Effector memory CD8-positive, alpha-beta T cell (primary cell): ENCODE results near the gene PPP2R5C.

ENCODE experiments used
- ATAC-seq: fragments of 150-1000 bp; cut with Tn5 transposase; replicated peaks from 2 replicates; pipeline ENCODE4 v1.10.0; 2021; ENCODE audit warnings: mild to moderate bottlenecking, moderate library complexity
- DNase-seq, 3 experiments: peaks; one replicate each; pipeline ENCODE4 v3.0.0; 2021
- H3K27ac Mint-ChIP-seq, 2 donors: one replicate each; pipeline ENCODE4 v1.8.0; 2022; ENCODE audit warnings: mild to moderate bottlenecking in 2 of 2, mixed read lengths in 2 of 2, moderate library complexity in 2 of 2
- H3K27me3 Mint-ChIP-seq, 2 donors: one replicate each; pipeline ENCODE4 v1.8.0; 2022; ENCODE audit warnings: mixed read lengths in 2 of 2
- H3K36me3 Mint-ChIP-seq: one replicate; pipeline ENCODE4 v1.8.0; 2022; ENCODE audit warnings: mild to moderate bottlenecking, moderate library complexity, mixed read lengths; ENCODE audit not compliant: insufficient read depth
- H3K4me1 Mint-ChIP-seq, 2 donors: one replicate each; pipeline ENCODE4 v1.8.0; 2022; ENCODE audit warnings: low read depth in 2 of 2, mixed read lengths in 2 of 2
- H3K4me3 Mint-ChIP-seq, 2 donors: one replicate each; pipeline ENCODE4 v1.8.0; 2022; ENCODE audit warnings: mild to moderate bottlenecking in 2 of 2, mixed read lengths in 2 of 2, moderate library complexity in 2 of 2
- H3K9me3 Mint-ChIP-seq, 2 donors: one replicate each; pipeline ENCODE4 v1.8.0; 2022; ENCODE audit warnings: mixed read lengths in 2 of 2

Gene PPP2R5C

DNA sequence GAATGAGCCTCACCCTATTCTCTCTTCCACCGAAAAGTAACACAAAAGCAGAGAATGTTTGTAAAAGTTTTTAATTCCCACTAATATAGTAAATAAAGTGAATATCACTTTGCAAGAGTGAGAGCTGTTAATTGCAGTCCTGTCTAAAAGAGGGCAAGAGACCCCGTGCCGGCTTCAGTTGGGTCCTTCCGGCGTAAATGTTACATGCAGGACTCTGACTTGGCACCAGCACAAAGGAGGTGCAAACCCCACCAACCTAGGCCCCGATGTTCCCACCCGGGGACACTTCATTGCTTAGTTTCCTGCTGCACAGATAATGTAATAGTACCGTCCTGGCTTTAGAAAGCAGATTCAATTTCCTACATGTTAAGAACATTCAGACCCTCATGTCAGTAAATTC, 136.9 kb downstream of the PPP2R5C start:
- ATAC-seq, result no peak
- Mint-ChIP-seq H3K4me3 (no peak overlapping the region), H3K4me1 (peaks cover 0 to 3% of the 10 kb centered on the region in 2 donors), H3K9me3 (no peaks in the 10 kb centered on the region), H3K27ac (peak overlapping the region in 1 of 2 donors; percentile 20), H3K27me3 (no peaks in the 10 kb centered on the region), H3K36me3 (peaks cover 100% of the 10 kb centered on the region)
- DNase-seq, result no peak

DNA sequence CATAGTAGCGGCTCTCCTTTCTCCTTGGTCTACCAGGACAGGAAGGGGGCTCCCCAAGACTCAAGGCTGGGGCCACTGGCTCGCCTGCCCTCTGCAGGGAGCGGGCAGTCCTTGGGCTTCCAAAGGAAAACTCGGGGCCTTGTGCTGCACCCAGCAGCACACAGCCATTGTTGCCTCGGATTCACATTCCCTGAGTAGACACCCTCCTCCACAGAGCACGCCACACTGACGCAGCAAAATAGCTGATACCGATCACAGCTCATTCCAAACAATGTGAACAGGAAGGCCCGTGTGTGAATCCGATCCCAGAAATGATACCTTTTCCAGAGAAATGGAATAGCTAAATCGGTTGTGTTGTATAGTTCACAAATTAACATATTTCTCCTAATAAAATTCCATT, 137.8 kb downstream of the PPP2R5C start:
- no peak for ATAC-seq
- no peak overlapping the region for H3K27ac Mint-ChIP-seq
- no peak overlapping the region for H3K4me3 Mint-ChIP-seq
- no peak for DNase-seq
- no peaks in the 10 kb centered on the region for H3K27me3 Mint-ChIP-seq
- peaks cover 100% of the 10 kb centered on the region for H3K36me3 Mint-ChIP-seq
- no peaks in the 10 kb centered on the region for H3K9me3 Mint-ChIP-seq
- peaks cover 0 to 3% of the 10 kb centered on the region in 2 donors for H3K4me1 Mint-ChIP-seq

DNA sequence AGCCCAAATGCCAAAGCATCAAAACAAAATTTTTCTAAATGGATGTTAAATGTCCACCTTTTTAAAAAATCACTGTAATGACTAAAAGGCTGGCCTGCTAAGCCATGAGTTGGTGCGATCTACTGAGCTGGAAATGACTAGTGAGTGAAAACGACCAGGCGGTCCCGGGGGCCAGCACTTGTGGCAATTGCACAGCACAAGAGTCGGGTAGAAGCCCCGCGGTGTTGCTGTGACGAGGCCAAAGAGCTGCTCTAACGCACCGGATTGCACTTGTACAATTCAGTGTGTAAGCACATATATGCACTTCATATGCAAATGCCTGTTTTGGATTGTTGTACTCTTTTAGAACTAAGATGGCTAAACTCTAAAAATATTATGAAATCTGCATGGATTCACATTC, 138.7 kb downstream of the PPP2R5C start:
- no peak for ATAC-seq
- peaks cover 3% of the 10 kb centered on the region in 2 donors for H3K4me1 Mint-ChIP-seq
- no peaks in the 10 kb centered on the region for H3K27me3 Mint-ChIP-seq
- no peak overlapping the region for H3K27ac Mint-ChIP-seq
- no peak for DNase-seq
- H3K36me3 Mint-ChIP-seq, result peaks cover 100% of the 10 kb centered on the region
- H3K4me3 Mint-ChIP-seq, result no peak overlapping the region
- H3K9me3 Mint-ChIP-seq, result no peaks in the 10 kb centered on the region

DNA sequence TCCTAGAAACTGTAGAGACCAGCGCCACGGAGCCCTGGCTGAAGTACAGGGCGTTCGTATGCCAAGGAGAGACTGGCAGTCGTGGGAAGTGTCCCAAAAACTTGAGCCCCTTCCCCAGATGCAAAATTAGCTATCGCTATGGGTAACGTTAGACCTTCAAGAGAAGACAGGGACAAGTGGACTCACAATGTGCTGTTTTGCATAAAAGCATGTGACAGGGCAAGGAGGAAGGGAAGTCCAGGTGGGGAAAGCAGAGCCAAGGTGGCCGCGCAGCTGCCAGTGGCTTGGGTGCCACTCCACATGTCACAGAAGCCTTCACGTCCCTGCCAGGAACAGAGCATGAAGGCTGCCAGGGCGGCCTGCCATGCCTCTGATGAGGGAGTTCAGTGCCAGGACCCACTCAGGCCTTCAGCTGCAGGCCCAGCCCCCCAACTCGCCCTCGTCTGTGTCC, 141.6 kb downstream of the PPP2R5C start:
- Mint-ChIP-seq H3K27ac (peak overlapping the region in 1 of 2 donors; percentile 81), H3K4me3 (no peak overlapping the region), H3K36me3 (peaks cover 100% of the 10 kb centered on the region), H3K4me1 (peaks cover 3 to 6% of the 10 kb centered on the region in 2 donors), H3K9me3 (no peaks in the 10 kb centered on the region), H3K27me3 (no peaks in the 10 kb centered on the region)
- DNase-seq, result no peak
- no peak for ATAC-seq

DNA sequence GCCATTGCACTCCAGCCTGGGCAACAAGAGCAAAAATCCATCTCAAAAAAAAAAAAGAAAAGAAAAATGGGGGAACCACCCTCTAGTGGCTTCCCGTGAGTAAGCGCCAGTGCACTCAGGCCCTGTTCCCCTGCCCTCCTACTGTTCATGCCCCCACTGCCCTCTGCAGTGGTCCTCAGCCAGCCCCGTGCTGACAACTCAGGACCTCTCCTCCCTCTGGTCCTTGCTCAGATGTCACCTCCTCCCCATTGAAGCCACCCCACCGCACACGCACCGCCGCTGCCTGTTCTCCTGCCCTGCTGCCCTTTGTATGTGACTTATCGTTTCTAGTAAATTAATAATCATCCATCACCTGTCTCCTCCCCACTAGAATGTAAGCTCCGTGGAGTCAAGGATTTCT, 144.1 kb downstream of the PPP2R5C start:
- ATAC-seq, result no peak
- Mint-ChIP-seq H3K36me3 (peaks cover 100% of the 10 kb centered on the region), H3K9me3 (no peaks in the 10 kb centered on the region), H3K27me3 (no peaks in the 10 kb centered on the region), H3K4me1 (peaks cover 3 to 6% of the 10 kb centered on the region in 2 donors), H3K27ac (peak overlapping the region in 1 of 2 donors; percentile 82), H3K4me3 (no peak overlapping the region)
- DNase-seq, result no peak

DNA sequence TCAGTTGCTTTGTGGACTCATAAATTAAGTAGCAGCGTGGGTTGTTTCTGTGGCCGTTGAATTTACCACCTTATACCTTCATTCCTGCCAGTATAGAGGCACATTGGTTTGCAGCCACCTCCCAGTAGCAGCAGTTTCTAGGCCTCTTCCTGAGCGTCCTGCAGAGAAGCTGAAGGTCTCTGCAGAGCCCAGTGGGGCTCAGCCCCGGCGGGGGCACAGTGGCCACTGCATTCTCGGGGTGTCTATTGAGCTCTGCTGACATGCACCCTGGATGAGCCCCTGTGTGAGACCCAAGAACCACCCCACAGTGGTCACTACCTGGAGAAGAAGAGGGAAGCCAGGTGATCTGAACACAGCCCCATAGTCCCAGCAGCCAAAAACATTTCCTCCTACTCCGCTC, 145.1 kb downstream of the PPP2R5C start:
- Mint-ChIP-seq H3K27ac (peak overlapping the region in 1 of 2 donors; percentile 84), H3K4me3 (no peak overlapping the region), H3K27me3 (no peaks in the 10 kb centered on the region), H3K9me3 (no peaks in the 10 kb centered on the region), H3K4me1 (peaks cover 3 to 6% of the 10 kb centered on the region in 2 donors), H3K36me3 (peaks cover 100% of the 10 kb centered on the region)
- ATAC-seq (no peak), DNase-seq (no peak)

DNA sequence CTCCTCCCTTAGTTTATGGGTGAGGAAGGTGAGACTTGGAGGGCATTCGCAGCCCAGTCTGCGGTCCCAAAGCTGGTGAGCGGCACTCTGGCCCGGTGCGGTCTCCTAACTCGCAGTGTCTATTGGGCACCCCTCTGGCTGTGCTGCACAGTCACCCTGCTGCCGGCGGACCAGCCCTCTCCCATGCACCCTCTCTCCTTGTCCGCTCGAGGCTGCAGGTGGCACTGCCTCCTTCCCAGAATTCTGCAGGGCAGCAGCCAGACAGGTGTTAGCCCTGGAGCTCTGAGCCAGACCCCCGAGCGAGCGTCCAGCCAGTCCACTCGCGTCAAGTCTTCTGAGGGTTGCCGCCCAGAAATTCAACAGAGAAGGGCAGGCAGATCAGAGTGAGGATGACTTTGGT, 146.1 kb downstream of the PPP2R5C start:
- Mint-ChIP-seq H3K9me3 (no peaks in the 10 kb centered on the region), H3K4me3 (no peak overlapping the region), H3K27ac (peak overlapping the region in 1 of 2 donors; percentile 84), H3K27me3 (no peaks in the 10 kb centered on the region), H3K36me3 (peaks cover 100% of the 10 kb centered on the region), H3K4me1 (peaks cover 3 to 6% of the 10 kb centered on the region in 2 donors)
- DNase-seq, result no peak
- ATAC-seq, result no peak

DNA sequence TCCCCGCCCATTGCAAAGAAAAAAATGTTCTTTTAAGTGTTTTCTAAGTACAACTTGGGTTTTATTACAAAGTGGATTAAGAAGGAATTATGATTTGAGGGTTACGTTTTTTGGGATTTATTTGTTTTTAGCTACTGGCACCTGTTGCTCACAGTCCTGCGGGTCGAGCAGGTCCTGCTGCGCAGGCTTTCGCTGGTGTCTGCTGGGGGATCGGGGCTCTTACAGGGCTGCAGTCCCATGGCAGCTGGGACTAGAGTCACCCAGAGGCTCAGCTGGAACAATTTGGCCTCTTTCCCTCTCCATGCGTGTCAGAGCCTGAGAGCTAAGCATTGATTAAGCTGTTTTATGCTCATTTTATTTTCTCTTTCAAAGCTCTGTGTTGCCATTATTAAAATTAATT, 147.3 kb downstream of the PPP2R5C start:
- H3K27ac Mint-ChIP-seq, result peak overlapping the region in 1 of 2 donors; percentile 46
- H3K4me3 Mint-ChIP-seq, result no peak overlapping the region
- H3K36me3 Mint-ChIP-seq, result peaks cover 100% of the 10 kb centered on the region
- DNase-seq, result no peak
- no peaks in the 10 kb centered on the region for H3K9me3 Mint-ChIP-seq
- no peaks in the 10 kb centered on the region for H3K27me3 Mint-ChIP-seq
- ATAC-seq, result no peak
- peaks cover 3 to 6% of the 10 kb centered on the region in 2 donors for H3K4me1 Mint-ChIP-seq

DNA sequence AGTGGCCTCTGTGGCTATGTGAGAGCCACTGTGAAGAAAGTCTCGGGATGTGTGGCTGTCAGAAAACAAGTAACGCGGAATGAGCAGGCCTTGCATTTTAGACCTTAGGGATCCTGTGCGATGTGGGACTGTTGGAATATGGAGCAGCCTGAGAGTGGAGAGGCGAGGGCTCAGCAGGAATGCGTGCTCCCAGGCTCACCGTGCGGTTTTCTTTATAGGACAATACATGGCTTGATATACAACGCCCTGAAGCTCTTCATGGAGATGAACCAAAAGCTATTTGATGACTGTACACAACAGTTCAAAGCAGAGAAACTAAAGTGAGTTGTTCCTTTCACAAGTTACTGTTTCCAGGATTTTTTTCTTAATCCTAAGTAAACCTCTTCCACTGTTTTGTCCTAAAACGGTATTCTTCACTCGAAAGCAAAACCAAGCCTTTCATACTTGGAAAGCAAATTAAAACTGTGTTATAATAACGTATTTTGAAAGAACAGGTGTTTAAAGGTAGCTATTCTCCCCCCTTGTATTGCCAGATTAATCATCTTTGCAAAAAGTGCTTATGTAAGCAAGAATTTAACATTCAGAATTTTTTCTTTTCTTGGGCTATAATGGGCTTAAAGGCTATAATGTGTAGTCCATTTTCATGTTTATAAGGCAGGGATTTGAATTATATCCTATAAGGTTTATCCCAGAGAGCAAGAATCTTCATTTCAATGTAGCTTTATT, 148.0 kb downstream of the PPP2R5C start:
- ATAC-seq (no peak), DNase-seq (no peak)
- Mint-ChIP-seq H3K27ac (peak overlapping the region in 1 of 2 donors; percentile 46), H3K36me3 (peaks cover 100% of the 10 kb centered on the region), H3K4me3 (no peak overlapping the region), H3K4me1 (peaks cover 3 to 6% of the 10 kb centered on the region in 2 donors), H3K27me3 (no peaks in the 10 kb centered on the region), H3K9me3 (no peaks in the 10 kb centered on the region)

DNA sequence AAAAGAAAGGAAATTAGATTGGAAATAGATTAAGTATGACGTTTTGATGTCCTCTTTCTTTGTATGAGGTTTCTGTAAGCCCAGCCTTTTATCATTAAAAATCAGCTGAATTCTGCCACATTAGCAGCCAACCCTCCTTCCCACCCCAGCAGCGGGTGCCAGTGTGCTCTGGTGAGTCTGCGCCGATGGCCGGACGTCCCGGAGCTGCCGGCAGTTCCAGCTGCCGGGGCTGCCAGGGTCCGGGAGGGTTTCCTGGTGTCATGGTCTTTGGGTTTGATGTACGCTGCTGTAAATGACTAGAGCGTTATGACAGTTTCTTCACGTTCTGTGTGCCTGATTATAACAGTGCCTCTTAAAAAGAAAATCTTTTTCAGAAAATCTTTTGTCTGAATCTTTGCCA, 151.3 kb downstream of the PPP2R5C start:
- ATAC-seq (no peak), DNase-seq (no peak)
- Mint-ChIP-seq H3K27ac (peak overlapping the region in 1 of 2 donors; percentile 35), H3K4me3 (no peak overlapping the region), H3K36me3 (peaks cover 76% of the 10 kb centered on the region), H3K9me3 (no peaks in the 10 kb centered on the region), H3K27me3 (no peaks in the 10 kb centered on the region), H3K4me1 (peaks cover 6 to 7% of the 10 kb centered on the region in 2 donors)

DNA sequence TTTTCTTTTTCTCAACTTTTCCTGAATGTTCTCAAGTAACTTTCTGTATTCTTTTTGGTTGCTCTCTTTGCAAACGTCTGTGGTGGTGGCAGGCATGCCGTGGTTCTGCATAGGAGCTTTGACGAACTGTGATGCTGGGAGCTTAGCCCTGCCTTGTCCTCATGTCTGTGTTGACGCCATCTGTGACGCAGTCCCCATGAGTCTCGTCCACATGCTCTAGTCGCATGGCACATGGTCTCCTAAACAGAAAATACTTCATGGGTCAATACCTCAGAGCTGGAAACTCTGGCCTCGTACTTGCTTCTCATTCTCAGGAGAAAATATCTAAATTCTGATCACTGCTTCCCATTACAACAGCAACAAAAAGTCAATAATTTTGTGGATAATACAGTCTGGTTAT, 152.6 kb downstream of the PPP2R5C start:
- ATAC-seq (no peak), DNase-seq (no peak)
- Mint-ChIP-seq H3K27ac (no peak overlapping the region), H3K4me1 (peaks cover 6 to 7% of the 10 kb centered on the region in 2 donors), H3K27me3 (no peaks in the 10 kb centered on the region), H3K36me3 (peaks cover 67% of the 10 kb centered on the region), H3K4me3 (no peak overlapping the region), H3K9me3 (no peaks in the 10 kb centered on the region)

DNA sequence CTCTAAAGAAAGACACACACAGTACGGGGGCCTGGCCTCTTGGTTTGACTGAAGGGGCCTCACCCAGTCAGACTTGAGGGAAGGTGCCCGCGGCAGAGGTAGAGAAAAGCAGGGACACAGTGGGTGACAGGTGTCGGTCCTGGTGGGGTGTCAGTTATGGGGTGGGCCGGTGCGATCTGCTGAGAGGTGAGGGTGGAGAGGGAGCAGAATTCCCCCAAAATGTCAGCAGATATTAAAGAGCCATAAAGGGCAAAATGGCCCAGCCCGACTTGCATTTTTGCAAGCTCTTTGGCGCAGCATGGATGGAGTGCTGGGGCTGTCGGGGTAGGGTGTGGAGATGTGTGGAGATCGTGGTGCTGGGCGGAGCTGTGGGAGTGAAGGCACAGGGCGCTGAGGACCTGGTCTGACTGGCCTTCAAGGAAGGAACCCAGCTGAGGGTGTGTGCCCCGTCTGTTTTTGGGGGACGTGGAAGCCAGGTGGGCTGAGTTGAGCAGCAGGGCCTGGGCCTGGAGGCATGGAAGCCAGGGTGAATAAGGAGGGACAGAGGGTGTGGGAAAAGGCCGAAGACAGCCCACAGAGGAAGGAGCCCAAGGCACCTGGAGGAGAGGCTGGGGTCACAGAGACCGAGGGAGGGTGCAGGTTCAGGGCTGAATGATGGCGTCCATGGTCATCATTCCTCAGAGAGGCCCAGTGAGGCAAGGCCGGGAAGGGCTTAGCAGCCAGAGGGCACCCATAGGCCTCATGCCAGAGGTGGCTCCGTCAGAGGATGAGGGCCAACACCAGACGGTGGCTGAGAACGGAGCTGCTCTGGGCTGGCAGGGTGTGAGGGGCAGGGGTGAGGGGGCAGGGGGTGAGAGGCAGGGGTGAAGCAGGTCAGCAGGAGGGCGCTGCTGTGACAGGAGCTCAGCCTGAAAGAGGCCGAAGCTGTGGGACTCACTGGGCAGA, 154.6 kb downstream of the PPP2R5C start:
- no peak overlapping the region for H3K4me3 Mint-ChIP-seq
- no peaks in the 10 kb centered on the region for H3K9me3 Mint-ChIP-seq
- ATAC-seq, result no peak
- no peaks in the 10 kb centered on the region for H3K27me3 Mint-ChIP-seq
- DNase-seq, result no peak
- peaks cover 6 to 7% of the 10 kb centered on the region in 2 donors for H3K4me1 Mint-ChIP-seq
- peak overlapping the region; percentile 95 to 96 for H3K27ac Mint-ChIP-seq
- H3K36me3 Mint-ChIP-seq, result peaks cover 59% of the 10 kb centered on the region

DNA sequence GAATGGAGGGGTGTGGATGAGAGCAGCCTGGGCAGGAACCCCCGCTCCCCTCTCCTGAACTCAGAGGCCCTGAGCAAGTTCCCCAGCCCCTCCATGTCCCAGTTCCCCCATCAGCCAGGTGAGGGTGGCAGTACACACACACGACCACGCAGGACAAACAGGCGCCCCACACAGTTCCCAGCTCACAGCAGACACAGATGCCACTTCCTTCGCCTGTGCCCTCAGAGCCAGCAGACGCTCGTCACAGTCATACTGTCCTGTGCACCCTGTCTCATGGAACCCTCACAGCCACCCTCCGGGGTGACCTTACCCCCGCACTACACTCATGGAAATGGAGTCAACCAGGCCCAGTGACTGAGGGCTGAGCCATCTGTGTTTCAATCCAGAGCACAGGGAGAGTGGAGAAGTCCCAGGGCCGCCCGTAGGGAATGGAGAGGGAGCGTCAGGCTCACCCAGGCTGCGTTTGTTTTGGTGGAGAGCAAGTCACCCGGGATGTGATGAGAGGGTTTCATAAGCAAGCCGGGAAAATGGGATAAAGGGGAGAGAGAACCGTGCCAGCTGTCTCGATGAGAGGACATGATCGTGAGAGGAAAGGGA, 155.4 kb downstream of the PPP2R5C start:
- peak overlapping the region; percentile 87 to 95 for H3K27ac Mint-ChIP-seq
- H3K4me3 Mint-ChIP-seq, result no peak overlapping the region
- peaks cover 59% of the 10 kb centered on the region for H3K36me3 Mint-ChIP-seq
- no peaks in the 10 kb centered on the region for H3K9me3 Mint-ChIP-seq
- ATAC-seq (no peak), DNase-seq (no peak)
- peaks cover 6 to 7% of the 10 kb centered on the region in 2 donors for H3K4me1 Mint-ChIP-seq
- H3K27me3 Mint-ChIP-seq, result no peaks in the 10 kb centered on the region
